HEK293 (cell line): Measurements from ENCODE around the gene TYROBP.

ENCODE experiments used
- GFI1B ChIP-seq: fragments of 450-650 bp; formaldehyde crosslinking; IDR thresholded peaks from 2 replicates; pipeline ENCODE4 v1.5.1; 2016; ENCODE audit warnings: missing biosample characterization, missing genetic modification characterization
- GLI4 ChIP-seq: fragments of 450-650 bp; formaldehyde crosslinking; IDR thresholded peaks from 2 replicates; pipeline ENCODE4 v1.5.1; 2016; ENCODE audit warnings: missing biosample characterization, missing genetic modification characterization
- HOXC10 ChIP-seq: sonication (generic); formaldehyde crosslinking; IDR thresholded peaks from 2 replicates; pipeline ENCODE4 v1.8.1; 2023; ENCODE audit warnings: mild to moderate bottlenecking, missing genetic modification reagents
- OSR2 ChIP-seq: fragments of 450-650 bp; formaldehyde crosslinking; IDR thresholded peaks from 2 replicates; pipeline ENCODE4 v1.5.1; 2016; ENCODE audit warnings: missing biosample characterization, missing genetic modification characterization
- PATZ1 ChIP-seq: fragments of 450-650 bp; formaldehyde crosslinking; IDR thresholded peaks from 2 replicates; pipeline ENCODE4 v1.5.1; 2016; ENCODE audit warnings: missing biosample characterization, missing genetic modification characterization
- REPIN1 ChIP-seq: fragments of 450-650 bp; formaldehyde crosslinking; IDR thresholded peaks from 2 replicates; pipeline ENCODE4 v1.5.1; 2017; ENCODE audit warnings: missing biosample characterization, missing genetic modification characterization, low read depth
- SALL2 ChIP-seq: fragments of 450-650 bp; formaldehyde crosslinking; IDR thresholded peaks from 2 replicates; pipeline ENCODE4 v1.5.0; 2017; ENCODE audit warnings: missing biosample characterization, mild to moderate bottlenecking, missing genetic modification characterization, borderline replicate concordance
- SP2 ChIP-seq: fragments of 450-650 bp; formaldehyde crosslinking; IDR thresholded peaks from 2 replicates; pipeline ENCODE4 v1.5.1; 2016; ENCODE audit warnings: missing biosample characterization, missing genetic modification characterization
- SP3 ChIP-seq: fragments of 450-650 bp; formaldehyde crosslinking; IDR thresholded peaks from 2 replicates; pipeline ENCODE4 v1.5.1; 2016; ENCODE audit warnings: missing biosample characterization, missing genetic modification characterization
- ZBTB21 ChIP-seq: fragments of 450-650 bp; formaldehyde crosslinking; IDR thresholded peaks from 2 replicates; pipeline ENCODE4 v1.5.1; 2017; ENCODE audit warnings: missing biosample characterization, missing genetic modification characterization
- ZBTB26 ChIP-seq: fragments of 450-650 bp; formaldehyde crosslinking; optimal IDR thresholded peaks from 2 replicates; pipeline ENCODE3; 2016; ENCODE audit warnings: missing biosample characterization, mild to moderate bottlenecking, missing genetic modification characterization
- ZFP69B ChIP-seq: fragments of 450-650 bp; formaldehyde crosslinking; IDR thresholded peaks from 2 replicates; pipeline ENCODE4 v1.5.1; 2016; ENCODE audit warnings: missing biosample characterization, missing genetic modification characterization
- ZNF24 ChIP-seq: fragments of 450-650 bp; formaldehyde crosslinking; IDR thresholded peaks from 2 replicates; pipeline ENCODE4 v1.5.1; 2016; ENCODE audit warnings: missing biosample characterization, missing genetic modification characterization
- ZNF280C ChIP-seq: fragments of 450-650 bp; formaldehyde crosslinking; IDR thresholded peaks from 2 replicates; pipeline ENCODE4 v1.5.1; 2016; ENCODE audit warnings: missing biosample characterization, missing genetic modification characterization
- ZNF335 ChIP-seq: fragments of 450-650 bp; formaldehyde crosslinking; conservative IDR thresholded peaks from 2 replicates; pipeline ENCODE4 v1.5.1; 2016; ENCODE audit warnings: missing biosample characterization, missing genetic modification characterization
- ZNF423 ChIP-seq: fragments of 450-650 bp; formaldehyde crosslinking; IDR thresholded peaks from 2 replicates; pipeline ENCODE4 v1.5.1; 2016; ENCODE audit warnings: missing biosample characterization, missing genetic modification characterization
- ZNF433 ChIP-seq: fragments of 450-650 bp; formaldehyde crosslinking; IDR thresholded peaks from 2 replicates; pipeline ENCODE4 v1.5.1; 2016; ENCODE audit warnings: missing biosample characterization, missing genetic modification characterization, low read depth
- ZNF510 ChIP-seq: fragments of 450-650 bp; formaldehyde crosslinking; IDR thresholded peaks from 2 replicates; pipeline ENCODE4 v1.5.1; 2018; ENCODE audit warnings: mild to moderate bottlenecking, missing genetic modification characterization, missing biosample characterization; ENCODE audit not compliant: insufficient replicate concordance
- ZNF558 ChIP-seq: fragments of 450-650 bp; formaldehyde crosslinking; IDR thresholded peaks from 2 replicates; pipeline ENCODE4 v1.5.1; 2016; ENCODE audit warnings: missing biosample characterization, missing genetic modification characterization
- ZNF561 ChIP-seq: fragments of 450-650 bp; IDR thresholded peaks from 2 replicates; pipeline ENCODE4 v1.5.1; 2018; ENCODE audit warnings: missing biosample characterization, missing genetic modification characterization, borderline replicate concordance
- ZNF580 ChIP-seq: fragments of 450-650 bp; formaldehyde crosslinking; IDR thresholded peaks from 2 replicates; pipeline ENCODE4 v1.5.1; 2016; ENCODE audit warnings: missing biosample characterization, missing genetic modification characterization
- ZNF660 ChIP-seq: fragments of 450-650 bp; IDR thresholded peaks from 2 replicates; pipeline ENCODE4 v1.5.1; 2018; ENCODE audit warnings: missing biosample characterization, mild to moderate bottlenecking, missing genetic modification characterization
- ZNF837 ChIP-seq: fragments of 450-650 bp; formaldehyde crosslinking; IDR thresholded peaks from 2 replicates; pipeline ENCODE4 v1.5.1; 2016; ENCODE audit warnings: missing biosample characterization, missing genetic modification characterization
- TF ChIP-seq, protein P1 (sequence below): fragments of 450-650 bp; formaldehyde crosslinking; IDR thresholded peaks from 2 replicates; pipeline ENCODE4 v1.5.1; 2016; ENCODE audit warnings: missing biosample characterization, missing genetic modification characterization
- TF ChIP-seq, protein P2 (sequence below): fragments of 450-650 bp; formaldehyde crosslinking; conservative IDR thresholded peaks from 2 replicates; pipeline ENCODE4 v1.5.1; 2016; ENCODE audit warnings: low read depth, missing biosample characterization, missing genetic modification characterization
- TF ChIP-seq, protein P3 (sequence below): fragments of 450-650 bp; formaldehyde crosslinking; IDR thresholded peaks from 2 replicates; pipeline ENCODE4 v1.5.1; 2016; ENCODE audit warnings: missing biosample characterization, missing genetic modification characterization

The TYROBP gene

DNA sequence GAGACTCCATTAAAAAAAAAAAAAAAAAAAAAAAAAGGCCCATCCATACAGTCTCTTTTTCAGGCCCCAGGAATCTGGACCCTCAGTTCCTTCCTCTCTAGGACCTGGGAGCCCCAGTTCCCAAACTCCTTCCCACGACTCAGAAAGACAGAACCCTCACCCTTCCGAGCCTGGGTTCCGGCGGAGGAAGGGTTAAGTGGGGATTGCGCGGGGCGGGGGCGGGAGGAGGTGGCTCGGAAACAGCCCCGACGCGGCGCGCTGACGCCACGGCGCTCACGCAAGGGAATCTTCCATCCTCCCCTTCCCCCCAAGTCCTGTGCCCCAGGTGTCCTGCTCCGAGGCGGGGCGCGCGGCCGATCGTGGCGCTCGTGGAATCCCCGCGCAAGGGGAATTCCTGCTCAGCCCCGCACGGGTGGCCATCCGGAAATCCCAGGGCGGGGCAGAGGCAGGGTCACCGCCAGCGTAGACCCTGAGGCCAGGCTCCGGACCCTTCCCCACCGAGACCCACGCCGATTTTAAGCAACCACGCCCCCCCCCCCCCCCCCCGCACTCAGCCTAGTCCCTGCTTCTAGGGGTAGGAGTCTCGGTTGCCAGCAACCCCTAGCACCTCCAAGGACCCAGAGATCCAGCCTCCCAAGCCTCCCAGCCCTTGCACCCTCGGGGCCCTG, 8.4 kb downstream of the TYROBP start (continued):
- no peak for TF ChIP-seq ZNF837 (tag by site-specific recombination)
- TF ChIP-seq ZNF510 (tag by site-specific recombination), result no peak
- TF ChIP-seq OSR2 (tag by site-specific recombination), result peak; percentile 34; the same call in 1 of the 2 replicates
- TF ChIP-seq ZNF660, result peak; percentile 90
- no peak for TF ChIP-seq SALL2 (tag by site-specific recombination)
- TF ChIP-seq SP3 (tag by site-specific recombination), result peak; percentile 87
- peak; percentile 86 for TF ChIP-seq ZNF24 (tag by site-specific recombination)
- peak; percentile 84 for TF ChIP-seq ZFP69B (tag by site-specific recombination)
- 0 out of 2 replicates have a peak, but pooled peaks have one; percentile 73 for TF ChIP-seq ZNF561 (tag by site-specific recombination)
- TF ChIP-seq ZBTB26, result peak; percentile 97
- TF ChIP-seq, protein P1, sequence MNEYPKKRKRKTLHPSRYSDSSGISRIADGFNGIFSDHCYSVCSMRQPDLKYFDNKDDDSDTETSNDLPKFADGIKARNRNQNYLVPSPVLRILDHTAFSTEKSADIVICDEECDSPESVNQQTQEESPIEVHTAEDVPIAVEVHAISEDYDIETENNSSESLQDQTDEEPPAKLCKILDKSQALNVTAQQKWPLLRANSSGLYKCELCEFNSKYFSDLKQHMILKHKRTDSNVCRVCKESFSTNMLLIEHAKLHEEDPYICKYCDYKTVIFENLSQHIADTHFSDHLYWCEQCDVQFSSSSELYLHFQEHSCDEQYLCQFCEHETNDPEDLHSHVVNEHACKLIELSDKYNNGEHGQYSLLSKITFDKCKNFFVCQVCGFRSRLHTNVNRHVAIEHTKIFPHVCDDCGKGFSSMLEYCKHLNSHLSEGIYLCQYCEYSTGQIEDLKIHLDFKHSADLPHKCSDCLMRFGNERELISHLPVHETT, result peak; percentile 86
- TF ChIP-seq, protein P2, sequence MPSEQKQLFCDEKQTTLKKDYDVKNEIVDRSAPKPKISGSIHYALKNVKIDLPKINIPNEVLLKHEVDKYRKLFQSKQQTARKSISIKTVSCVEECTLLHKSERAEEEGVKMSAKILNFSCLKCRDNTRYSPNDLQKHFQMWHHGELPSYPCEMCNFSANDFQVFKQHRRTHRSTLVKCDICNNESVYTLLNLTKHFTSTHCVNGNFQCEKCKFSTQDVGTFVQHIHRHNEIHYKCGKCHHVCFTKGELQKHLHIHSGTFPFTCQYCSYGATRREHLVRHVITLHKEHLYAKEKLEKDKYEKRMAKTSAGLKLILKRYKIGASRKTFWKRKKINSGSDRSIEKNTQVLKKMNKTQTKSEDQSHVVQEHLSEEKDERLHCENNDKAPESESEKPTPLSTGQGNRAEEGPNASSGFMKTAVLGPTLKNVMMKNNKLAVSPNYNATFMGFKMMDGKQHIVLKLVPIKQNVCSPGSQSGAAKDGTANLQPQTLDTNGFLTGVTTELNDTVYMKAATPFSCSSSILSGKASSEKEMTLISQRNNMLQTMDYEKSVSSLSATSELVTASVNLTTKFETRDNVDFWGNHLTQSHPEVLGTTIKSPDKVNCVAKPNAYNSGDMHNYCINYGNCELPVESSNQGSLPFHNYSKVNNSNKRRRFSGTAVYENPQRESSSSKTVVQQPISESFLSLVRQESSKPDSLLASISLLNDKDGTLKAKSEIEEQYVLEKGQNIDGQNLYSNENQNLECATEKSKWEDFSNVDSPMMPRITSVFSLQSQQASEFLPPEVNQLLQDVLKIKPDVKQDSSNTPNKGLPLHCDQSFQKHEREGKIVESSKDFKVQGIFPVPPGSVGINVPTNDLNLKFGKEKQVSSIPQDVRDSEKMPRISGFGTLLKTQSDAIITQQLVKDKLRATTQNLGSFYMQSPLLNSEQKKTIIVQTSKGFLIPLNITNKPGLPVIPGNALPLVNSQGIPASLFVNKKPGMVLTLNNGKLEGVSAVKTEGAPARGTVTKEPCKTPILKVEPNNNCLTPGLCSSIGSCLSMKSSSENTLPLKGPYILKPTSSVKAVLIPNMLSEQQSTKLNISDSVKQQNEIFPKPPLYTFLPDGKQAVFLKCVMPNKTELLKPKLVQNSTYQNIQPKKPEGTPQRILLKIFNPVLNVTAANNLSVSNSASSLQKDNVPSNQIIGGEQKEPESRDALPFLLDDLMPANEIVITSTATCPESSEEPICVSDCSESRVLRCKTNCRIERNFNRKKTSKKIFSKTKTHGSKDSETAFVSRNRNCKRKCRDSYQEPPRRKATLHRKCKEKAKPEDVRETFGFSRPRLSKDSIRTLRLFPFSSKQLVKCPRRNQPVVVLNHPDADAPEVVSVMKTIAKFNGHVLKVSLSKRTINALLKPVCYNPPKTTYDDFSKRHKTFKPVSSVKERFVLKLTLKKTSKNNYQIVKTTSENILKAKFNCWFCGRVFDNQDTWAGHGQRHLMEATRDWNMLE (tag by site-specific recombination), result peak; percentile 8; the same call in 1 of the 2 replicates
- TF ChIP-seq SP2 (tag by site-specific recombination), result peak; percentile 94
- no peak for TF ChIP-seq HOXC10 (CRISPR knock-in tag)
- peak; percentile 55 for TF ChIP-seq ZNF580
- peak; percentile 22; the same call in 1 of the 2 replicates for TF ChIP-seq ZNF423
- TF ChIP-seq ZNF280C (tag by site-specific recombination), result no peak
- peak; percentile 62; the same call in 1 of the 2 replicates for TF ChIP-seq ZNF558
- peak; percentile 90 for TF ChIP-seq ZBTB21
- TF ChIP-seq PATZ1, result peak; percentile 99
- no peak for TF ChIP-seq GLI4 (tag by site-specific recombination)
- TF ChIP-seq ZNF335 (tag by site-specific recombination), result peak; percentile 78
- TF ChIP-seq REPIN1 (tag by site-specific recombination), result 0 out of 2 replicates have a peak, but pooled peaks have one; percentile 16
- TF ChIP-seq, protein P3, sequence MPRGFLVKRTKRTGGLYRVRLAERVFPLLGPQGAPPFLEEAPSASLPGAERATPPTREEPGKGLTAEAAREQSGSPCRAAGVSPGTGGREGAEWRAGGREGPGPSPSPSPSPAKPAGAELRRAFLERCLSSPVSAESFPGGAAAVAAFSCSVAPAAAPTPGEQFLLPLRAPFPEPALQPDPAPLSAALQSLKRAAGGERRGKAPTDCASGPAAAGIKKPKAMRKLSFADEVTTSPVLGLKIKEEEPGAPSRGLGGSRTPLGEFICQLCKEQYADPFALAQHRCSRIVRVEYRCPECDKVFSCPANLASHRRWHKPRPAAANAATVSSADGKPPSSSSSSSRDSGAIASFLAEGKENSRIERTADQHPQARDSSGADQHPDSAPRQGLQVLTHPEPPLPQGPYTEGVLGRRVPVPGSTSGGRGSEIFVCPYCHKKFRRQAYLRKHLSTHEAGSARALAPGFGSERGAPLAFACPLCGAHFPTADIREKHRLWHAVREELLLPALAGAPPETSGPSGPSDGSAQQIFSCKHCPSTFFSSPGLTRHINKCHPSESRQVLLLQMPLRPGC (tag by site-specific recombination), result peak; percentile 86
- peak; percentile 78 for TF ChIP-seq GFI1B (tag by site-specific recombination)
- TF ChIP-seq ZNF433 (tag by site-specific recombination), result no peak
